T-cell (primary cell): ENCODE results near the gene GSE1. TPM values are rescaled to one million over a fixed set of nuclear protein-coding genes. Genes with fewer than 3 reads are reported as not detected.

Source experiments
- ATAC-seq, 4 experiments: fragments of 200-7000 bp in 3 of 4; fragments of 150-1000 bp in 1 of 4; cut with Tn5 transposase; replicated peaks in 1 of 4; 1 replicate in 3 of 4; 2 replicates in 1 of 4; pipeline ENCODE4 v1.10.0; 2021; ENCODE audit warnings: moderate library complexity in 3 of 4, mild to moderate bottlenecking in 2 of 4, moderate number of reproducible peaks in 1 of 4
- CTCF ChIA-PET, 2 donors: fragments of 300-600 bp; sonication (Branson Sonifier 250); formaldehyde crosslinking; loops; one replicate each; lab custom pipeline; 2022; ENCODE audit warnings: antibody characterized with exemption in 2 of 2; lab: Charles Lee
- POLR2A ChIA-PET, 2 donors: fragments of 300-600 bp; sonication (Branson Sonifier 250); formaldehyde crosslinking; loops; one replicate each; lab custom pipeline; 2022; ENCODE audit warnings: antibody characterized with exemption in 2 of 2; lab: Charles Lee
- DNase-seq, 35 experiments: peaks; one replicate each; pipeline versions ENCODE4 v3.0.0 to v3.0.0-alpha.2; 2013 to 2023
- H3K27ac ChIP-seq: one replicate; pipeline ENCODE4 v1.5.1; 2013; ENCODE audit warnings: low read length
- H3K27me3 ChIP-seq, 2 experiments: replicated peaks in 1 of 2; 1 replicate in 1 of 2; 2 replicates in 1 of 2; pipeline versions ENCODE4 v1.6.1 to v1.7.0; 2013; ENCODE audit warnings: low read length in 1 of 2, mixed read lengths in 1 of 2; ENCODE audit not compliant: control insufficient read depth in 2 of 2, insufficient read depth in 2 of 2; ENCODE audit errors: extremely low read depth in 1 of 2
- H3K36me3 ChIP-seq, 2 donors: 1 replicate in 1 of 2; 2 replicates in 1 of 2; pipeline versions ENCODE4 v1.6.1 to v1.7.0; 2013; ENCODE audit warnings: low read length in 1 of 2; ENCODE audit not compliant: control insufficient read depth in 2 of 2, insufficient read depth in 1 of 2; ENCODE audit errors: extremely low read depth in 1 of 2
- H3K4me1 ChIP-seq, 2 experiments: 1 replicate in 1 of 2; 2 replicates in 1 of 2; pipeline versions ENCODE4 v1.6.1 to v1.7.0; 2013; ENCODE audit warnings: low read length in 2 of 2, mixed read lengths in 1 of 2; ENCODE audit not compliant: insufficient read depth in 2 of 2, control insufficient read depth in 1 of 2; ENCODE audit errors: extremely low read depth in 1 of 2
- H3K4me3 ChIP-seq, 2 donors: 1 replicate in 1 of 2; 2 replicates in 1 of 2; pipeline versions ENCODE4 v1.5.1 to v1.7.0; 2013; ENCODE audit warnings: mild to moderate bottlenecking in 2 of 2, low read length in 1 of 2, moderate library complexity in 1 of 2; ENCODE audit not compliant: control insufficient read depth in 1 of 2; ENCODE audit errors: extremely low read depth in 1 of 2
- H3K9me3 ChIP-seq: 2 replicates; pipeline ENCODE4 v1.7.0; 2013
- H3K27ac Mint-ChIP-seq, 2 donors: one replicate each; pipeline ENCODE4 v1.8.0; 2020 to 2021; ENCODE audit warnings: mild to moderate bottlenecking in 2 of 2, mixed read lengths in 2 of 2
- H3K27me3 Mint-ChIP-seq, 2 donors: one replicate each; pipeline ENCODE4 v1.8.0; 2021 to 2022; ENCODE audit warnings: mixed read lengths in 2 of 2
- H3K36me3 Mint-ChIP-seq: one replicate; pipeline ENCODE4 v1.8.0; 2021; ENCODE audit warnings: mixed read lengths
- H3K4me1 Mint-ChIP-seq, 3 donors: one replicate each; pipeline ENCODE4 v1.8.0; 2020 to 2022; ENCODE audit warnings: mixed read lengths in 3 of 3, mild to moderate bottlenecking in 1 of 3
- H3K4me3 Mint-ChIP-seq, 3 donors: one replicate each; pipeline ENCODE4 v1.8.0; 2020 to 2022; ENCODE audit warnings: mild to moderate bottlenecking in 3 of 3, mixed read lengths in 3 of 3, moderate library complexity in 3 of 3
- H3K9me3 Mint-ChIP-seq, 3 donors: one replicate each; pipeline ENCODE4 v1.8.0; 2020 to 2022; ENCODE audit warnings: mixed read lengths in 3 of 3
- WGBS: methylation state at CpG from one replicate; pipeline ENCODE4 v1.1.5; 2013; ENCODE audit warnings: missing lambda C conversion rate; ENCODE audit not compliant: insufficient coverage; 5-methylcytosine and 5-hydroxymethylcytosine counted together
- total RNA-seq, 35 experiments: library from RNA in 6 of 35; stranded (reverse) in 6 of 35; fragments of 120-200 nt in 1 of 35; gene quantifications; one replicate each; pipeline versions ENCODE4 v1.2.1 to v1.2.4 and lab custom pipeline; 2013 to 2026

The GSE1 gene
- total RNA-seq, 5 donors from 2014 or later (not counting 1 experiment from before 2014, with no cell fraction given), result 29.1 to 61.7 (median 37.4) TPM

GRCh38 chr16:85680352-85680944 lies 67.3 kb downstream of the GSE1 start:
- Mint-ChIP-seq H3K36me3 (no peaks in the 10 kb centered on the region), H3K27me3 (no peaks in the 10 kb centered on the region), H3K4me3 (peak overlapping the region in 1 of 3 donors; percentile 40), H3K4me1 (peaks cover 0 to 9% (median 7%) of the 10 kb centered on the region in 3 donors), H3K27ac (peak overlapping the region in 1 of 2 donors; percentile 74), H3K9me3 (no peaks in the 10 kb centered on the region)
- Histone ChIP-seq H3K27ac (no peak overlapping the region), H3K4me1 (peaks cover 0 to 5% of the 10 kb centered on the region in 2 experiments), H3K9me3 (no peaks in the 10 kb centered on the region), H3K27me3 (no peaks in the 10 kb centered on the region), H3K36me3 (peaks cover 2 to 4% of the 10 kb centered on the region in 2 donors), H3K4me3 (no peak overlapping the region)
- WGBS, result 86% methylated on average over 6 of the region's 6 CpGs
- ATAC-seq (no peak), DNase-seq (no peak)
- POLR2A ChIA-PET, result no interaction called here
- CTCF ChIA-PET, result no interaction called here

- Mint-ChIP-seq H3K4me1 (peaks cover 0 to 9% (median 7%) of the 10 kb centered on the region in 3 donors), H3K27me3 (no peaks in the 10 kb centered on the region), H3K4me3 (no peak overlapping the region), H3K9me3 (no peaks in the 10 kb centered on the region), H3K27ac (no peak overlapping the region), H3K36me3 (no peaks in the 10 kb centered on the region)
- ChIA-PET CTCF (no interaction called here), POLR2A (no interaction called here)
- peaks cover 0 to 5% of the 10 kb centered on the region in 2 experiments for H3K4me1 ChIP-seq
- 100% methylated on average over 5 of the region's 8 CpGs for WGBS
- no peak overlapping the region for H3K27ac ChIP-seq
- no peaks in the 10 kb centered on the region for H3K9me3 ChIP-seq
- H3K36me3 ChIP-seq, result peaks cover 2 to 3% of the 10 kb centered on the region in 2 donors
- H3K4me3 ChIP-seq, result no peak overlapping the region
- no peaks in the 10 kb centered on the region for H3K27me3 ChIP-seq
- ATAC-seq (no peak), DNase-seq (no peak)
Measured at GRCh38 chr16:85681255-85681654, 68.1 kb downstream of the GSE1 start.

GRCh38 chr16:85682516-85682915 lies 69.4 kb downstream of the GSE1 start:
- no peaks in the 10 kb centered on the region for H3K9me3 ChIP-seq
- 98% methylated on average over 9 of the region's 9 CpGs for WGBS
- H3K27ac Mint-ChIP-seq, result no peak overlapping the region
- H3K36me3 Mint-ChIP-seq, result no peaks in the 10 kb centered on the region
- no peak overlapping the region for H3K27ac ChIP-seq
- H3K27me3 ChIP-seq, result peaks cover 0 to 4% of the 10 kb centered on the region in 2 experiments
- DNase-seq (no peak), ATAC-seq (no peak)
- peaks cover 2 to 8% of the 10 kb centered on the region in 2 experiments for H3K4me1 ChIP-seq
- H3K4me1 Mint-ChIP-seq, result peaks cover 5 to 14% (median 7%) of the 10 kb centered on the region in 3 donors
- H3K9me3 Mint-ChIP-seq, result no peaks in the 10 kb centered on the region
- ChIA-PET CTCF (interaction anchor here (0.6 to 0.8 kb wide), 2 partner anchors 28 to 66 kb away, joined by 3 to 4 read pairs; no protein-coding TSS in a partner anchor), POLR2A (no interaction called here)
- H3K27me3 Mint-ChIP-seq, result no peaks in the 10 kb centered on the region
- H3K36me3 ChIP-seq, result peaks cover 2 to 3% of the 10 kb centered on the region in 2 donors
- no peak overlapping the region for H3K4me3 Mint-ChIP-seq
- no peak overlapping the region for H3K4me3 ChIP-seq

- Histone ChIP-seq H3K27ac (no peak overlapping the region), H3K36me3 (peaks cover 0 to 1% of the 10 kb centered on the region in 2 donors), H3K9me3 (no peaks in the 10 kb centered on the region), H3K27me3 (peaks cover 0 to 11% of the 10 kb centered on the region in 2 experiments), H3K4me1 (peaks cover 2 to 17% of the 10 kb centered on the region in 2 experiments), H3K4me3 (no peak overlapping the region)
- ChIA-PET CTCF (interaction anchor here (0.6 to 0.8 kb wide), 2 partner anchors 67 to 647 kb away, joined by 3 to 7 read pairs; no protein-coding TSS in a partner anchor), POLR2A (no interaction called here)
- Mint-ChIP-seq H3K4me1 (peaks cover 5 to 16% (median 7%) of the 10 kb centered on the region in 3 donors), H3K27me3 (no peaks in the 10 kb centered on the region), H3K4me3 (no peak overlapping the region), H3K36me3 (no peaks in the 10 kb centered on the region), H3K9me3 (no peaks in the 10 kb centered on the region), H3K27ac (no peak overlapping the region)
- ATAC-seq, result no peak
- no peak for DNase-seq
Measured at GRCh38 chr16:85683363-85683762, 70.2 kb downstream of the GSE1 start.

GRCh38 chr16:85685251-85685650 lies 72.1 kb downstream of the GSE1 start:
- 91% methylated on average over 1 of the region's 2 CpGs for WGBS
- ATAC-seq (no peak), DNase-seq (no peak)
- Histone ChIP-seq H3K9me3 (no peaks in the 10 kb centered on the region), H3K4me1 (peaks cover 5 to 21% of the 10 kb centered on the region in 2 experiments), H3K27me3 (peaks cover 0 to 22% of the 10 kb centered on the region in 2 experiments), H3K27ac (no peak overlapping the region), H3K36me3 (no peaks in the 10 kb centered on the region), H3K4me3 (no peak overlapping the region)
- ChIA-PET CTCF (interaction anchor here (0.5 to 0.7 kb wide), 6 partner anchors 26 to 571 kb away, joined by 3 to 8 read pairs (median 4); no protein-coding TSS in a partner anchor), POLR2A (no interaction called here)
- Mint-ChIP-seq H3K27me3 (no peaks in the 10 kb centered on the region), H3K27ac (no peak overlapping the region), H3K36me3 (no peaks in the 10 kb centered on the region), H3K9me3 (no peaks in the 10 kb centered on the region), H3K4me1 (peaks cover 7 to 13% (median 8%) of the 10 kb centered on the region in 3 donors), H3K4me3 (no peak overlapping the region)

- Histone ChIP-seq H3K27me3 (peaks cover 0 to 28% of the 10 kb centered on the region in 2 experiments), H3K9me3 (no peaks in the 10 kb centered on the region), H3K36me3 (no peaks in the 10 kb centered on the region), H3K4me1 (peaks cover 5 to 21% of the 10 kb centered on the region in 2 experiments), H3K4me3 (no peak overlapping the region), H3K27ac (no peak overlapping the region)
- DNase-seq (peak in 6 of 35 experiments; percentile 6 to 21 (median 13)), ATAC-seq (no peak)
- Mint-ChIP-seq H3K27ac (no peak overlapping the region), H3K9me3 (no peaks in the 10 kb centered on the region), H3K4me3 (peak overlapping the region; percentile 71 to 76 (median 75)), H3K36me3 (no peaks in the 10 kb centered on the region), H3K27me3 (peaks cover 0 to 2% of the 10 kb centered on the region in 2 donors), H3K4me1 (peaks cover 0 to 8% (median 7%) of the 10 kb centered on the region in 3 donors)
- 48% methylated on average over 11 of the region's 15 CpGs for WGBS
- CTCF ChIA-PET, result no interaction called here
- POLR2A ChIA-PET, result no interaction called here
Measured at GRCh38 chr16:85686912-85687591, 73.9 kb downstream of the GSE1 start.
